ENCODE data around the gene ANKRD31. TPM values are rescaled to one million over a fixed set of nuclear protein-coding genes. Genes with fewer than 3 reads are reported as not detected.
"Not testable (repeated sequence)": the region's sequence is repeated elsewhere in the genome, so short reads cannot be mapped to it uniquely, and the experiment has no call there.

ANKRD31 gene
- total RNA-seq, 1 donor from 2014 or later, result not detected

DNA sequence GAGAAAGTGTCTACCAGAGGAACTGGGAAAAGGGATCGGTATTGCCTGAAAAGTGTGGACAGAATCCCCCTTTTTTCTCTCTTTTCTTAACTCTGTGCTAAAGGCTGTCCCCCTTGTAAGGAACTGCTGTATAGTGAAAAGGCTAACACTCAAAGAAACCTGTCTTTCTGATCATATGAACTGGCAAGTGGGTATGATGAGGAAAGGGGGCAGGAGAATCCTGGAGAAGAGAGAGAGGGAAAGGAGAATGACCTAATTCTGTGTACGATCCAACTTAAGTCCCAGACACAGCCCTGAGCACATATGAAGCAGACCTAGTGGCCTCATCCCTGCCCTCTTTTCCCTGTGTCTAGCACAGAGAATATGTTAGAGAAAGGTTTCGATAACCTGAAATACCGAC lies 967 bp downstream of the ANKRD31 start:
- ATAC-seq (no peak), DNase-seq (ENCODE audit: low spot score) (no peak)

- DNase-seq (ENCODE audit: low spot score) (no peak), ATAC-seq (no peak)
Observed at GRCh38 chr5:75234251-75234650, 2.4 kb downstream of the ANKRD31 start.

DNA sequence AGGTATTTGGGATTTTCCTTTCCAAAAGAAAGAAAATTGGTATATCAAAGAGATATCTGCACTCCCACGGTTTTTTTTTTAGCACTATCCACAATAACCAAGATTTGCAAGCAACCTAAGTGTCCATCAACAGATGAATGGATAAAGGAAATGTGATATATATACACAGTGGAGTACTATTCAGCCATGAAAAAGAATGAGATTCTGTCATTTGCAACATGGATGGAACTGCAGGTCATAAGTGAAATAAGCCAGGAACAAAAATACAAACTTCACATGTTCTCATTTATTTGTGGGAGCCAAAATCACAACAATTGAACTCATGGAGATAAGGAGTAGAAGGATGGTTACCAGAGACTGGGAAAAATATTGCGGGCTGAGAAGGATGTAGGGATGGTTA lies 9.8 kb downstream of the ANKRD31 start:
- DNase-seq (ENCODE audit: low spot score), result no peak
- ATAC-seq, result no peak

DNA sequence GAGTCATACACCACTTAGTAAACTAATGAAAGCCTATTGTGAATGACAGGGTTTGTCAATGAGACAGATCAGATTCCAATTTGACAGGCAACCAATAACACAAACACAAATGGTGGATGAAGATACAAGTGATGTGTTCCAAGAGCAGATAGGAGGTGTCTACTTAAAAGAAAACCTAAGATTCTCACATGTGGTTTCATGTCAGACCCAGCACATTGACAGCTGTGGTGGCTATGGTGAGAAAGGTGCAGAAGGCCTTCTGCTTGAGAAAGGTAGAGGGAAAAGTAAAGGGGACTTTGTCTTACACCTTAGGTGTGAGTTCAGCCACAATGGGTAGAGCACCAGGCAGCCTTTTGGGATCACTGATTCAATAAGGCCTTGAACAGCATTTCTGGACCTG lies 11.2 kb downstream of the ANKRD31 start:
- no peak for ATAC-seq
- DNase-seq (ENCODE audit: low spot score), result no peak

DNA sequence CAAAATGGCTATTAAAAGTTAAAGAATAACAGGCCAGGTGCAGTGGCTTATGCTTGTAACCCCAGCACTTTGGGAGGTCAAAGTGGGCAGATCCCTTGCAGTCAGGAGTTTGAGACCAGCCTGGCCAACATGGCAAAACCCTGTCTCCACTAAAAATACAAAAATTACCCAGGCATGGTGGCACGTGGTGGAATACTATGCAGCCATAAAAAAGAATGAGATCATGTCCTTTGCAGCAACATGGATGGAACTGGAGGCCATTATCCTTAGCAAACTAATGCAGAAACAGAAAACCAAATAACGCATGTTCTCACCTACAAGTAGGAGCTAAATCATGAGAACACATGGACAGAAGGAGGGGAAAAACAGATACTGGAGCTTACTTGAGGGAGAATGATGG lies 15.9 kb downstream of the ANKRD31 start:
- ATAC-seq; DNase-seq (ENCODE audit: low spot score): not testable (repeated sequence)

GRCh38 chr5:75214928-75215327 lies 21.8 kb downstream of the ANKRD31 start:
- DNase-seq (ENCODE audit: low spot score), result no peak
- ATAC-seq, result peak; percentile 58

GRCh38 chr5:75214409-75214808 lies 22.3 kb downstream of the ANKRD31 start:
- DNase-seq (ENCODE audit: low spot score) (no peak), ATAC-seq (no peak)

- ATAC-seq, result no peak
Observed at GRCh38 chr5:75203604-75204003, 33.1 kb downstream of the ANKRD31 start.

GRCh38 chr5:75202935-75203334 lies 33.7 kb downstream of the ANKRD31 start:
- ATAC-seq (no peak), DNase-seq (ENCODE audit: low spot score) (no peak)

More at GRCh38 chr5:75203604-75204003, 33.1 kb downstream of the ANKRD31 start:
- no peak for DNase-seq (ENCODE audit: low spot score)

DNA sequence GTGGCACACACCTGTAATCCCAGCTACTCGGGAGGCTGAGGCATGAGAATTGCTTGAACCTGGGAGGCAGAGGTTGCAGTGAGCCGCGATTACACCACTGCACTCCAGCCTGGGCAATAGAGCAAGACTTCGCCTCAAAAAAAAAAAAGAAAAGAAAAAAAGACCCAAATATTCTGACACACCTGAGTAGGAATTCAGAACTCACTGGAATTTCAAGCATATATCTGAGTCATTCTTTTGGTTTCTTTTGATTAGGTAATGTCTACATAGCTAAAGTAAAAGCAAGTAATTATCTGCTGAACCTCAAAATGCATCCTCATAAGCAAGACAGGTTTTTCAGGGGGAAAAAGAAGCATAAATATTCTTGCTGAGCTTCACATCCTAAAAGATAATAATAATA lies 35.9 kb downstream of the ANKRD31 start:
- DNase-seq (ENCODE audit: low spot score) (no peak), ATAC-seq (no peak)

DNA sequence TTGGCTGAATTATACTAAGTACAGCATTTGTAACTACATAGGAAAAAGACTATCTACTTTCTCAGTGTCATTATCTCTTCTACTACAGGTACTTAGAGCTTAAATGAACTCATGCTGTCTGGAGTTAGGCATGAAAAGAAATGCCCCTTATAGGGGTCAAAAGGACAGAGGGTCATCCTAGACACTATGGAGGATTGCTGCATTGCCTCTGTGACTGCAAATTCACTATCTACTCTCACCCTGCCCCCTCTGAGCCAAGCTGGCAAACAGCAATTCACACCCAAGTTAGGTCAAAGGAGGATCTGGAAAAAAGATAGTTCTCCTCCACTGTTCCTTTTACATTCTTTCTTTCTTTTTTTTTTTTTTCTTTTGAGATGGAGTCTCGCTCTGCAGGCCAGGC lies 36.7 kb downstream of the ANKRD31 start:
- no peak for DNase-seq (ENCODE audit: low spot score)
- no peak for ATAC-seq

GRCh38 chr5:75199071-75199470 lies 37.6 kb downstream of the ANKRD31 start:
- no peak for ATAC-seq
- no peak for DNase-seq (ENCODE audit: low spot score)

DNA sequence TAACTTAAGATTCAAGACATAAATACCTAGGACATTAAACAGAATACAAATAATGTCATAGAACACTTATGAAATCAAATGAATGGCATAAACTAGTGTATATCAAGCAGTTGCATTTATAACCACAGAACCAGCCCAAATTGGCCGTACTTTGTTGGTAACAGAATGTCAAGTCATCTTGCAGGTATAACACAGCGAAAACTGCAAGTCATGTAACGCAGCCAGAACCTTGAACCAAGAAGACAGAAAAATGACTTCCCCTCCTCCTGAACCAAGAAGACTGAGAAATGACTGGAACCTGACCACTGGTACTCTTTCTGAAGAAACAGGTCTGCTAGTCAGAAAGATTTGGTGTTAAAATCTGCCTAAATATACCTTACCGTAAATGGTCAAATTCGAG lies 38.9 kb downstream of the ANKRD31 start:
- DNase-seq (ENCODE audit: low spot score), result no peak
- ATAC-seq, result no peak

- ATAC-seq, result no peak
Observed at GRCh38 chr5:75192804-75193203, 43.9 kb downstream of the ANKRD31 start.

GRCh38 chr5:75192264-75192663 lies 44.4 kb downstream of the ANKRD31 start:
- no peak for DNase-seq (ENCODE audit: low spot score)
- ATAC-seq, result no peak

More at GRCh38 chr5:75192804-75193203, 43.9 kb downstream of the ANKRD31 start:
- DNase-seq (ENCODE audit: low spot score), result no peak

GRCh38 chr5:75190227-75190626 lies 46.5 kb downstream of the ANKRD31 start:
- no peak for DNase-seq (ENCODE audit: low spot score)
- ATAC-seq, result no peak

- no peak for DNase-seq (ENCODE audit: low spot score)
- no peak for ATAC-seq
Observed at GRCh38 chr5:75189353-75189752, 47.3 kb downstream of the ANKRD31 start.

- DNase-seq (ENCODE audit: low spot score) (no peak), ATAC-seq (no peak)
Observed at GRCh38 chr5:75185763-75186162, 50.9 kb downstream of the ANKRD31 start.

GRCh38 chr5:75176009-75176408 lies 60.7 kb downstream of the ANKRD31 start:
- DNase-seq (ENCODE audit: low spot score); ATAC-seq: not testable (repeated sequence)

GRCh38 chr5:75174872-75175271 lies 61.8 kb downstream of the ANKRD31 start:
- not testable (repeated sequence) for ATAC-seq; DNase-seq (ENCODE audit: low spot score)

DNA sequence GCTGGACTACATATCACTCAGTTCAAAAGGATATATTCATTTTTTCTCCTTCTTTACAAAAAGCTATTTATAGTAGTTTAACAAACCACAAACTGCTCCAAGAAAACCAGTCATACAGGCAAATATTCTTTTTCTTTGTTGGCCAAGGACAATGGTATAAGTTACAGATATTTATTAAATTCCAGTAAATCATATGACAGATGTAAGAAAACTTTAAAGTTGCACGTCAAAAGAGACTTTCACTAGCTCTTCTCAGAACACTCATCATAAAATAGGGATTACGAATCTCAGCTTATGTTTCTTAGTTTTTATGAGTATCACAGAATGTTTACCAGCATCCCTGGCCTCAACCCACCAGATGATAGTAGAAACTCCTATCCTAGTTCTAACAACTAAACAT lies 67.2 kb downstream of the ANKRD31 start:
- DNase-seq (ENCODE audit: low spot score) (no peak), ATAC-seq (no peak)

GRCh38 chr5:75168026-75168735 lies 68.5 kb downstream of the ANKRD31 start:
- ATAC-seq, result no peak
- no peak for DNase-seq (ENCODE audit: low spot score)

- ATAC-seq, result no peak
- DNase-seq (ENCODE audit: low spot score), result no peak
Observed at GRCh38 chr5:75167345-75167744, 69.3 kb downstream of the ANKRD31 start.

All from left lobe of liver (tissue), 2 donors.